GM18951 (cell line): ENCODE data around the gene ILF2.

Experiments used
- POLR2A ChIP-seq: IDR thresholded peaks from 4 replicates; pipeline ENCODE4 v1.6.1; 2011; ENCODE audit warnings: mild to moderate bottlenecking; ENCODE audit not compliant: insufficient read length, insufficient read depth; ENCODE audit errors: extremely low read depth
- in situ Hi-C: fragments of 300-500 bp; cut with MboI; formaldehyde crosslinking; loops from one replicate; pipeline ENCODE4 v1.12.0; 2022; ENCODE audit warnings: low sequenced_read_pairs, mixed read lengths, inconsistent platforms; ENCODE audit not compliant: unreplicated experiment

Gene ILF2

DNA sequence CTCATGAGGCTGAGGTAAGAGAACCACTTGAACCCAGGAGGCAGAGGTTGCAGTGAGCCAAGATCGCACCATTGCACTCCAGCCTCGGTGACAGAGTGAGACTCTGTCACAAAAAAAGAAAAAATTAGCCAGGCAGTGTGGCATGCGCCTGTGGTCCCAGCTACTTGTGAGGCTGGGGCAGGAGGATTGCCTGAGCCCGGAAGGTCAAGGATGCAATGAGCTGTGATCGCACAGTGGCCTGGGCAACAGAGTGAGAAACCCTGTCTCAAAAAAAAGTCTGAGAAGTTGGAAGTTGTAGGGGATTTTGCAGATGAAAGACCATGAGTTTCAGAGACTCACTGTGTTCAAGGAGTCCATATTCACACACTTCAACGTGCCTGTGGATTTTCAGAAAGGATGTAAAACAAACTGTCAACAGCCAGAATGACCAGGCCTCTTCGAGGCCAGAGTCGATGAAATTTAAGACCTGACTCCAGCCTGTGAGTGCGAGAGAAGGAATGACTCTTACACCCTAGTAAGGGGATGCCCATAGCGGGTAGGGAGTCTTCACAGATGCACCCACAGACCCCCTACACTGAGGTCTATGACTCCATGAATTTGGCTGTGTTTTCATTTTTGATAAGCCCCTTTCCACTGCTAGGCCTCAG is 45.7 kb downstream of the ILF2 start:
- in situ Hi-C loops = no loop called here
- no peak for TF ChIP-seq POLR2A

- in situ Hi-C loops = no loop called here
- no peak for TF ChIP-seq POLR2A
Measured at GRCh38 chr1:153623101-153623500, 47.7 kb downstream of the ILF2 start.

- TF ChIP-seq POLR2A = no peak
- in situ Hi-C loops = no loop called here
Measured at GRCh38 chr1:153619171-153619570, 51.6 kb downstream of the ILF2 start.

GRCh38 chr1:153617663-153618062 is 53.1 kb downstream of the ILF2 start:
- TF ChIP-seq POLR2A = no peak
- in situ Hi-C loops = no loop called here

GRCh38 chr1:153616917-153617311 is 53.9 kb downstream of the ILF2 start:
- in situ Hi-C loops = no loop called here

DNA sequence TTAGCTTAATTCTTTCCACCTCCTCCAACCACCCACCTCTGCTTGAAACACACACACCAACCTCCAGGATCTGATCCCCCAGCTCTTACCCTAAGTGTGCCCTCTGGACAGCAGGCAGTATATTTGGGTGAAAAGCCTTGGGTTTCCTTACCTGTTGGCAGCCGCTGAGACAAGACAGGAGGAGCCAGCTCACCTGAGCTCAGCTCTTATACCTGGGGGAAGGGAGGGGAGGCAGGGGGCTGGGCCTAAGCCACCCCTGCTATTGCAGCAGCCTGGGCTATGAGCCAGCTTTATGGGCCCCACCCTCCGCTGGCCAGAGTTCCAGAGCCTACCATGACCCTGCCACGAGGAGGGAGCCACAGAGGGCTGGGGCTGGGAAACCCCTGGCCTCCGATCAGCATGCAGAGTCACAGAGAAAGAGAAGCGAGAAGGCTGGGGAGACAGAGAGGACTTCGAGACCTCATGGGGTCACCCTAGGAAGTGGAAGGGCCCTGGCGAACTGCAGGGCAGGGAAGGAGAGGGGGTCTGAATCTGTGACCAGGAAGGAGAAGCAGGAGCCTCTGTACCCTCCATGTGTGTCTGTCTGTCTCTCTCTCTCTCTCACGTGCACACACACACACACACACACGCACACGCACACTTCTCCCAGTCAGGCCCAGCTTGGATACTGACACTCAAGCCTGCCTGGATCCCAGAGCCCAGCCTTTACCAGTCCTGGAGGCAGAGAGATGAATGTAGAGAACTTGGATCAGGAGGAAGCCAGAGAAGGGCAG is 54.5 kb downstream of the ILF2 start, which contains the start of gene S100A14:
Gene S100A14, minus strand, starts transcription at position 182 of the 773 bp plus-strand sequence. CDS start 467 bp downstream, outside the sequence.
- TF ChIP-seq POLR2A = no peak
- in situ Hi-C loops = no loop called here

More at GRCh38 chr1:153616917-153617311, 53.9 kb downstream of the ILF2 start:
- TF ChIP-seq POLR2A = no peak

DNA sequence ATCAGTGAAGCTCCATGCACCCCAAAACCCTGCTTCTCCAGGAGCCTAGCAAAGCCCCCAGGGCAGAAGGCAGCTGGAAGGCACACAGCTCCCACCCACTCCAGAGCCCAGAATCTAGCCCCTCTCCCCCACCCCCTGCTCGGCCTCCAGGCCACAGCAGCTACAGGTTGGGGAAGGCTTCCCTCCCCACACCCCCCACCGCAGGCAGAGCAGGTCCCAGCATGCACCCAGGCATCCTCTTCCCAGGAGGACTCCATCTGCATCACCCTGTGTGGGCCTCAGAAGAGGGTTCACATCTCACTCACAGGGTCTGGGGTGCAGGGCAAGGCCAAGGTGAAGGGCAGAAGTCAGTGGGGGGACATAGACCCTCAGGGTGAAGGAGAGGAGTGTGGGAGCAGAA is 55.4 kb downstream of the ILF2 start:
- no peak for TF ChIP-seq POLR2A

GRCh38 chr1:153614906-153615305 is 55.9 kb downstream of the ILF2 start:
- no peak for TF ChIP-seq POLR2A
- in situ Hi-C loops = no loop called here

More for the DNA sequence above, 55.4 kb downstream of the ILF2 start:
- in situ Hi-C loops = no loop called here

GRCh38 chr1:153614189-153614900 is 56.4 kb downstream of the ILF2 start:
- in situ Hi-C loops = no loop called here
- no peak for TF ChIP-seq POLR2A

DNA sequence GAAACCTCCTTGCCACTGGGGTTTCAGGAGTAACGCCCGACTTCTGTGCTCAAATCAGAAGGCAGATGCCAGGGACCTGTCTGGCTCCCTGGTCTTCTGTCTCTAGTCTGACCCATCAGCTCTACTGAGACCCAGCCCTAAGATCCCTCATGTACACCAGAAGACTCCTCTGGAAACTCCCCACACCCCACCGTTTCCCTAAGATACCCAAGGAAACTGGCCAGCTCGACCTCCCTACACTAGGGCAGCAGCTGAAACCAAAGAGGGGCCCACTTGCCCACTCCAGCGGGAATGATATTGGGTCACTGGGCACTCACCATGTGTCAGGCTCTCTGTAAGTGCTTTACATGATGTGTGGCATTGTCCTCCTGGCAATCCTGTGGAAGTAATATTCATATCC is 57.4 kb downstream of the ILF2 start:
- TF ChIP-seq POLR2A = no peak
- in situ Hi-C loops = no loop called here

- in situ Hi-C loops = no loop called here
- TF ChIP-seq POLR2A = no peak
Measured at GRCh38 chr1:153612755-153613331, 58.0 kb downstream of the ILF2 start, which contains the start of gene S100A16. S100A16 (minus strand) TSS chr1:153613137; CDS start chr1:153608151, 4,986 bp downstream.

DNA sequence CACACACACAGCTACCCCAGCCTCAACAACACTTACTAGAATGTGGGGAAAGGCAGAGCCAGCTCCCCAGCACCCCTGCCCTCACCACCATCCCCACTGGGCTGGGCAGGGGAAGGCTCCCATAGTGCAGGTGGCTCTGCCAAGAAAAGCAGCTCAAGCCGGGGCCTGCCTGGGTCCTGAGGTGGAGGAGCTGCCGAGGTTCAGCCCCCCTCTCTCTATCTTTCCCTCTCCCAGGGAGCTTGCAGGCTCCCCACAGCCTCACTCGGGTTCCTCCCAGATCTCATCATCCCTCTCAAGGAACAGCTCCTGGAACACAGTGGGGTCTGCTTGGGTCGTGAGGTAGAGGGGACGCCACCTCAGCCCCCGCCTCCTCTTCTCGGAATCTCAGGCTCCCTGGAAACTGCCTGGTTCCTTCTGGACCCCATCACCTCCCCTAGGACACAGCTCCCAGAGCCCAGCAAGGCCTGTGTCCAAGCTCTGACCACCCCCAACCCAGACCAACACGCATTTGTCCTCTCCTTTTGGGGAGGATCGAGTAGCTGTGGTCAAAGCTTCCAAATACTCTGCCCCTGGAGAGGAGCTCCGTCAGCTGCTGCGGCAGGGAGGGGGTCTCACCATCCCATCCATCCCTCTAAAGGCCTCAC is 58.6 kb downstream of the ILF2 start:
- TF ChIP-seq POLR2A = no peak
- in situ Hi-C loops = no loop called here
